ENCODE results near the gene ASB10. TPM values are rescaled to one million over a fixed set of nuclear protein-coding genes. Genes with fewer than 3 reads are reported as not detected.

The ASB10 gene
- total RNA-seq, 1 donor from 2014 or later: not detected

- no peaks in the 10 kb centered on the region for H3K36me3 ChIP-seq (ENCODE audit: control insufficient read depth, insufficient read depth, low read length)
- no peak for TF ChIP-seq CTCF (IDR thresholded peaks at IDR 0.05; ENCODE audit: insufficient read depth, low read length, poor library complexity, severe bottlenecking)
- peak within 1 kb of the TSS; percentile 16 for H3K4me3 ChIP-seq (ENCODE audit: low read depth, low read length)
- no peak for DNase-seq (ENCODE audit: low read depth)
- H3K27me3 ChIP-seq (ENCODE audit: control insufficient read depth, insufficient read depth, low read length): peaks cover 57% of the 10 kb centered on the region
Measured at GRCh38 chr7:151167197-151167961, 19.7 kb downstream of the ASB10 start, which contains the start of gene GBX1. Gene GBX1, minus strand, starts transcription at chr7:151167694. Its CDS starts 146 bp downstream, at chr7:151167548.

- H3K27me3 ChIP-seq (ENCODE audit: control insufficient read depth, insufficient read depth, low read length): peaks cover 56% of the 10 kb centered on the region
- DNase-seq (ENCODE audit: low read depth): no peak
- TF ChIP-seq CTCF (IDR thresholded peaks at IDR 0.05; ENCODE audit: insufficient read depth, low read length, poor library complexity, severe bottlenecking): no peak
- no peak overlapping the region for H3K4me3 ChIP-seq (ENCODE audit: low read depth, low read length)
- H3K36me3 ChIP-seq (ENCODE audit: control insufficient read depth, insufficient read depth, low read length): no peaks in the 10 kb centered on the region
Measured at GRCh38 chr7:151166629-151167196, 20.3 kb downstream of the ASB10 start.

- DNase-seq (ENCODE audit: low read depth): no peak
- TF ChIP-seq CTCF (IDR thresholded peaks at IDR 0.05; ENCODE audit: insufficient read depth, low read length, poor library complexity, severe bottlenecking): no peak
- Histone ChIP-seq H3K27me3 (ENCODE audit: control insufficient read depth, insufficient read depth, low read length) (peaks cover 23% of the 10 kb centered on the region), H3K4me3 (ENCODE audit: low read depth, low read length) (no peak overlapping the region), H3K36me3 (ENCODE audit: control insufficient read depth, insufficient read depth, low read length) (no peaks in the 10 kb centered on the region)
Measured at GRCh38 chr7:151161757-151162156, 25.3 kb downstream of the ASB10 start.

GRCh38 chr7:151157645-151158329 is 29.3 kb downstream of the ASB10 start:
- no peak for DNase-seq (ENCODE audit: low read depth)
- Histone ChIP-seq H3K36me3 (ENCODE audit: control insufficient read depth, insufficient read depth, low read length) (no peaks in the 10 kb centered on the region), H3K4me3 (ENCODE audit: low read depth, low read length) (no peak overlapping the region), H3K27me3 (ENCODE audit: control insufficient read depth, insufficient read depth, low read length) (peaks cover 5% of the 10 kb centered on the region)
- TF ChIP-seq CTCF (IDR thresholded peaks at IDR 0.05; ENCODE audit: insufficient read depth, low read length, poor library complexity, severe bottlenecking): no peak

- no peak for DNase-seq (ENCODE audit: low read depth)
- peak; percentile 15 for TF ChIP-seq CTCF (IDR thresholded peaks at IDR 0.05; ENCODE audit: insufficient read depth, low read length, poor library complexity, severe bottlenecking)
- H3K27me3 ChIP-seq (ENCODE audit: control insufficient read depth, insufficient read depth, low read length): peaks cover 35% of the 10 kb centered on the region
- H3K36me3 ChIP-seq (ENCODE audit: control insufficient read depth, insufficient read depth, low read length): no peaks in the 10 kb centered on the region
- H3K4me3 ChIP-seq (ENCODE audit: low read depth, low read length): no peak overlapping the region
Measured at GRCh38 chr7:151152643-151153513, 34.2 kb downstream of the ASB10 start.
